HepG2 (cell line): ENCODE measurements around the gene NUP35. TPM values are rescaled to one million over a fixed set of nuclear protein-coding genes. Genes with fewer than 3 reads are reported as not detected.
A peak's percentile ranks its signal among the peaks of the same experiment; 100 is the strongest.

ENCODE experiments used
- ATM ChIP-seq: fragments of 450-650 bp; IDR thresholded peaks from 2 replicates; pipeline ENCODE4 v1.7.1; 2017; ENCODE audit warnings: mild to moderate bottlenecking, borderline replicate concordance
- CHCHD3 ChIP-seq: sonication (generic); formaldehyde crosslinking; IDR thresholded peaks from 2 replicates; pipeline ENCODE4 v1.8.0; 2022; ENCODE audit warnings: mild to moderate bottlenecking, missing genetic modification reagents, moderate library complexity
- DBP ChIP-seq: sonication (generic); formaldehyde crosslinking; IDR thresholded peaks from 2 replicates; pipeline ENCODE4 v1.4.0; 2020; ENCODE audit warnings: missing genetic modification reagents; ENCODE audit errors: not compliant biosample characterization
- E2F2 ChIP-seq: sonication (generic); formaldehyde crosslinking; IDR thresholded peaks from 2 replicates; pipeline ENCODE4 v1.4.0; 2020; ENCODE audit warnings: missing genetic modification reagents, borderline replicate concordance
- GATAD1 ChIP-seq: IDR thresholded peaks from 2 replicates; pipeline ENCODE4 v1.6.1; 2016; ENCODE audit warnings: missing genetic modification reagents, missing compliant biosample characterization
- JARID2 ChIP-seq: sonication (generic); formaldehyde crosslinking; IDR thresholded peaks from 2 replicates; pipeline ENCODE4 v1.8.1; 2023; ENCODE audit warnings: missing genetic modification reagents, inconsistent platforms; ENCODE audit not compliant: insufficient replicate concordance
- KDM3A ChIP-seq: IDR thresholded peaks from 2 replicates; pipeline ENCODE4 v1.6.1; 2018; ENCODE audit warnings: low read depth, missing compliant biosample characterization
- NBN ChIP-seq: fragments of 450-650 bp; conservative IDR thresholded peaks from 2 replicates; pipeline ENCODE4 v1.6.1; 2017
- RAD21 ChIP-seq: fragments of 450-650 bp; formaldehyde crosslinking; IDR thresholded peaks from 2 replicates; pipeline ENCODE4 v1.5.0; 2020; ENCODE audit warnings: mild to moderate bottlenecking
- RXRA ChIP-seq: sonication (generic); formaldehyde crosslinking; IDR thresholded peaks from 2 replicates; pipeline ENCODE4 v1.5.1; 2020; ENCODE audit warnings: missing genetic modification reagents
- SIN3B ChIP-seq: fragments of 150-350 bp; IDR thresholded peaks from 2 replicates; pipeline ENCODE4 v1.6.1; 2014; ENCODE audit warnings: low read length
- ZBTB38 ChIP-seq: sonication (generic); formaldehyde crosslinking; IDR thresholded peaks from 2 replicates; pipeline ENCODE4 v1.5.1; 2020; ENCODE audit warnings: mild to moderate bottlenecking, missing genetic modification reagents
- ZBTB40 ChIP-seq, 2 experiments: fragments of 450-650 bp in 1 of 2; sonication (generic) in 1 of 2; formaldehyde crosslinking in 1 of 2; IDR thresholded peaks; 2 replicates each; pipeline versions ENCODE4 v1.6.1 to v1.8.0; 2016 to 2022; ENCODE audit warnings: antibody characterized with exemption in 1 of 2, mild to moderate bottlenecking in 1 of 2, missing genetic modification reagents in 1 of 2
- ZFYVE20 ChIP-seq: sonication (generic); formaldehyde crosslinking; IDR thresholded peaks from 2 replicates; pipeline ENCODE4 v1.8.0; 2023; ENCODE audit warnings: low read depth, mild to moderate bottlenecking, moderate library complexity, missing genetic modification reagents, borderline replicate concordance
- ZNF691 ChIP-seq: sonication (generic); formaldehyde crosslinking; IDR thresholded peaks from 2 replicates; pipeline ENCODE4 v1.4.0; 2020; ENCODE audit warnings: missing genetic modification reagents, low read depth, mild to moderate bottlenecking, borderline replicate concordance
- ZNF713 ChIP-seq: sonication (generic); formaldehyde crosslinking; IDR thresholded peaks from 2 replicates; pipeline ENCODE4 v1.4.0; 2020; ENCODE audit warnings: mild to moderate bottlenecking, missing genetic modification reagents
- ZSCAN9 ChIP-seq: IDR thresholded peaks from 2 replicates; pipeline ENCODE4 v1.6.1; 2016; ENCODE audit warnings: borderline replicate concordance
- polyA plus RNA-seq, 8 experiments: library from polyadenylated mRNA; depleted of rRNA in 3 of 8; stranded (reverse) in 7 of 8; unstranded in 1 of 8; fragments of >200 nt; fragmentation: Illumina TruSeq in 4 of 8; extraction: Trizol in 4 of 8; gene quantifications; 2 replicates each; pipeline versions ENCODE4 v1.2.1 to v1.2.3, GENCODE V29; 2011 to 2016; ENCODE audit warnings: low read depth in 4 of 8, missing spikeins in 1 of 8, mixed read lengths in 1 of 8; ENCODE audit not compliant: insufficient read depth in 1 of 8
- total RNA-seq, 5 experiments: library from RNA; depleted of rRNA; stranded (reverse); fragments of >200 nt; fragmentation: Illumina TruSeq; extraction: Trizol; gene quantifications; 2 replicates each; pipeline ENCODE4 v1.2.3, GENCODE V29; 2016; ENCODE audit warnings: low read depth in 1 of 5

Gene NUP35
- total and polyA plus RNA-seq, 2 of the 13 experiments (the other 11 are each of a cell fraction or from before 2014, with no cell fraction given) = 16.9 to 53.6 TPM

GRCh38 chr2:183124222-183124956 lies at the start of gene NUP35 (continued):
- TF ChIP-seq RAD21 (CRISPR knock-in tag) (0 out of 2 replicates have a peak, but pooled peaks have one; percentile 15), ZFYVE20 (CRISPR knock-in tag) (no peak), ZBTB38 (peak; percentile 24; the same call in 1 of the 2 replicates), GATAD1 (CRISPR knock-in tag) (peak; percentile 91), DBP (no peak), JARID2 (peak; percentile 17), ZNF713 (CRISPR knock-in tag) (no peak), ZNF691 (no peak; the same call in 1 of the 2 replicates), ZBTB40 (IDR thresholded peaks at IDR 0.05) (peak; percentile 63; the same call in 1 of the 2 replicates), ZBTB40 (CRISPR knock-in tag; IDR thresholded peaks at IDR 0.05) (peak; percentile 62; the same call in 1 of the 2 replicates), SIN3B (peak; percentile 85), ZSCAN9 (CRISPR knock-in tag) (peak; percentile 88), CHCHD3 (CRISPR knock-in tag) (no peak), E2F2 (0 out of 2 replicates have a peak, but pooled peaks have one; percentile 20), RXRA (CRISPR knock-in tag) (peak; percentile 73; the same call in 1 of the 2 replicates), NBN (no peak), ATM (no peak), KDM3A (CRISPR knock-in tag) (peak; percentile 86)
